K562 (cell line): ENCODE data around the gene CLEC4C. TPM values are rescaled to one million over a fixed set of nuclear protein-coding genes. Genes with fewer than 3 reads are reported as not detected.

Source experiments
- KLF1 ChIP-seq: fragments of 450-650 bp; IDR thresholded peaks from 2 replicates; pipeline ENCODE4 v1.6.1; 2016; ENCODE audit warnings: missing genetic modification characterization, missing compliant biosample characterization
- ZNF384 ChIP-seq: IDR thresholded peaks from 2 replicates; pipeline ENCODE4 v1.6.1; 2012; ENCODE audit warnings: low read depth, low read length, improper control_type of control experiment
- ZNF76 ChIP-seq: fragments of 250-450 bp; sonication (Bioruptor Pico); IDR thresholded peaks from 2 replicates; pipeline ENCODE4 v1.4.0; 2020; ENCODE audit warnings: mild to moderate bottlenecking, moderate library complexity, borderline replicate concordance
- polyA plus RNA-seq, 8 experiments: library from polyadenylated mRNA; depleted of rRNA in 4 of 8; stranded (reverse) in 5 of 8; unstranded in 3 of 8; fragments of >200 nt; fragmentation: Nextera tagmentation in 2 of 8; fragmentation: Illumina TruSeq in 1 of 8; extraction: Ambion mirVana in 2 of 8; extraction: Trizol in 1 of 8; gene quantifications; 2 replicates each; pipeline versions ENCODE4 v1.2.1 to v1.2.3, GENCODE V29; 2011 to 2014; ENCODE audit warnings: inconsistent platforms in 1 of 8, missing spikeins in 1 of 8
- total RNA-seq, 7 experiments: library from RNA; depleted of rRNA in 6 of 7; stranded (reverse); fragments of >200 nt in 6 of 7; fragmentation: Illumina TruSeq in 2 of 7; extraction: Trizol in 2 of 7; gene quantifications; 2 replicates each; pipeline versions ENCODE4 v1.2.1 to v1.2.3, GENCODE V29; 2011 to 2021; ENCODE audit warnings: low replicate concordance in 1 of 7
- TF ChIP-seq, protein P1 (sequence below), 2 experiments: fragments of 450-650 bp; formaldehyde crosslinking in 1 of 2; IDR thresholded peaks; 2 replicates each; pipeline versions ENCODE4 v1.4.0 to v1.6.1; 2014 to 2020; ENCODE audit warnings: mild to moderate bottlenecking in 2 of 2, borderline replicate concordance in 1 of 2, low read depth in 1 of 2
- TF ChIP-seq, protein P2 (sequence below): fragments of 200-800 bp; sonication (Bioruptor generic); IDR thresholded peaks from 2 replicates; pipeline ENCODE4 v1.6.1; 2016; ENCODE audit warnings: missing genetic modification characterization, missing compliant biosample characterization

The CLEC4C gene
- total and polyA plus RNA-seq, 9 of the 15 experiments (the other 6 are each of a cell fraction or from before 2014, with no cell fraction given), result not detected

DNA sequence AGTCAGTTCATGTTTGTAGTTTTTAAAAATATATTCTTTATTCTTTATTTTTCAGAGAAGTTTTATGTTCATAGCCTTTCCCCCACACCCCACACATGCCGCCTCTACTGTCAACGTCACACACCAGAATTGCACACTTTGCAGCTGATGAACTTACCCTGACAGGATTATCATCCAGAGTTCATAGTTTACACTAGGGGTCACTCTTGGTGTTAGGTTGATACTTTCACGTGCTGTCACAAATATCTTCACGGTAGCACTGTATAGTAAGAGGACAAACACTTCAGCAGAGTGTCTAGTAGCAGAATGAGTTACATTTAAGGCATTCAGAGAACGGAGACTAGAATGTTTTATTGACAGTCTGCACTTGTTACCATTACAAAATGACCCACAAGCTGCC is 30.8 kb downstream of the CLEC4C start (continued):
- TF ChIP-seq, protein P1, sequence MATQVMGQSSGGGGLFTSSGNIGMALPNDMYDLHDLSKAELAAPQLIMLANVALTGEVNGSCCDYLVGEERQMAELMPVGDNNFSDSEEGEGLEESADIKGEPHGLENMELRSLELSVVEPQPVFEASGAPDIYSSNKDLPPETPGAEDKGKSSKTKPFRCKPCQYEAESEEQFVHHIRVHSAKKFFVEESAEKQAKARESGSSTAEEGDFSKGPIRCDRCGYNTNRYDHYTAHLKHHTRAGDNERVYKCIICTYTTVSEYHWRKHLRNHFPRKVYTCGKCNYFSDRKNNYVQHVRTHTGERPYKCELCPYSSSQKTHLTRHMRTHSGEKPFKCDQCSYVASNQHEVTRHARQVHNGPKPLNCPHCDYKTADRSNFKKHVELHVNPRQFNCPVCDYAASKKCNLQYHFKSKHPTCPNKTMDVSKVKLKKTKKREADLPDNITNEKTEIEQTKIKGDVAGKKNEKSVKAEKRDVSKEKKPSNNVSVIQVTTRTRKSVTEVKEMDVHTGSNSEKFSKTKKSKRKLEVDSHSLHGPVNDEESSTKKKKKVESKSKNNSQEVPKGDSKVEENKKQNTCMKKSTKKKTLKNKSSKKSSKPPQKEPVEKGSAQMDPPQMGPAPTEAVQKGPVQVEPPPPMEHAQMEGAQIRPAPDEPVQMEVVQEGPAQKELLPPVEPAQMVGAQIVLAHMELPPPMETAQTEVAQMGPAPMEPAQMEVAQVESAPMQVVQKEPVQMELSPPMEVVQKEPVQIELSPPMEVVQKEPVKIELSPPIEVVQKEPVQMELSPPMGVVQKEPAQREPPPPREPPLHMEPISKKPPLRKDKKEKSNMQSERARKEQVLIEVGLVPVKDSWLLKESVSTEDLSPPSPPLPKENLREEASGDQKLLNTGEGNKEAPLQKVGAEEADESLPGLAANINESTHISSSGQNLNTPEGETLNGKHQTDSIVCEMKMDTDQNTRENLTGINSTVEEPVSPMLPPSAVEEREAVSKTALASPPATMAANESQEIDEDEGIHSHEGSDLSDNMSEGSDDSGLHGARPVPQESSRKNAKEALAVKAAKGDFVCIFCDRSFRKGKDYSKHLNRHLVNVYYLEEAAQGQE (IDR thresholded peaks at IDR 0.05; ENCODE audit: borderline replicate concordance), result peak; percentile 49; the same call in 1 of the 2 replicates
- TF ChIP-seq, protein P1 (CRISPR knock-in tag; IDR thresholded peaks at IDR 0.05; ENCODE audit: low read depth), result no peak
- TF ChIP-seq, protein P2, sequence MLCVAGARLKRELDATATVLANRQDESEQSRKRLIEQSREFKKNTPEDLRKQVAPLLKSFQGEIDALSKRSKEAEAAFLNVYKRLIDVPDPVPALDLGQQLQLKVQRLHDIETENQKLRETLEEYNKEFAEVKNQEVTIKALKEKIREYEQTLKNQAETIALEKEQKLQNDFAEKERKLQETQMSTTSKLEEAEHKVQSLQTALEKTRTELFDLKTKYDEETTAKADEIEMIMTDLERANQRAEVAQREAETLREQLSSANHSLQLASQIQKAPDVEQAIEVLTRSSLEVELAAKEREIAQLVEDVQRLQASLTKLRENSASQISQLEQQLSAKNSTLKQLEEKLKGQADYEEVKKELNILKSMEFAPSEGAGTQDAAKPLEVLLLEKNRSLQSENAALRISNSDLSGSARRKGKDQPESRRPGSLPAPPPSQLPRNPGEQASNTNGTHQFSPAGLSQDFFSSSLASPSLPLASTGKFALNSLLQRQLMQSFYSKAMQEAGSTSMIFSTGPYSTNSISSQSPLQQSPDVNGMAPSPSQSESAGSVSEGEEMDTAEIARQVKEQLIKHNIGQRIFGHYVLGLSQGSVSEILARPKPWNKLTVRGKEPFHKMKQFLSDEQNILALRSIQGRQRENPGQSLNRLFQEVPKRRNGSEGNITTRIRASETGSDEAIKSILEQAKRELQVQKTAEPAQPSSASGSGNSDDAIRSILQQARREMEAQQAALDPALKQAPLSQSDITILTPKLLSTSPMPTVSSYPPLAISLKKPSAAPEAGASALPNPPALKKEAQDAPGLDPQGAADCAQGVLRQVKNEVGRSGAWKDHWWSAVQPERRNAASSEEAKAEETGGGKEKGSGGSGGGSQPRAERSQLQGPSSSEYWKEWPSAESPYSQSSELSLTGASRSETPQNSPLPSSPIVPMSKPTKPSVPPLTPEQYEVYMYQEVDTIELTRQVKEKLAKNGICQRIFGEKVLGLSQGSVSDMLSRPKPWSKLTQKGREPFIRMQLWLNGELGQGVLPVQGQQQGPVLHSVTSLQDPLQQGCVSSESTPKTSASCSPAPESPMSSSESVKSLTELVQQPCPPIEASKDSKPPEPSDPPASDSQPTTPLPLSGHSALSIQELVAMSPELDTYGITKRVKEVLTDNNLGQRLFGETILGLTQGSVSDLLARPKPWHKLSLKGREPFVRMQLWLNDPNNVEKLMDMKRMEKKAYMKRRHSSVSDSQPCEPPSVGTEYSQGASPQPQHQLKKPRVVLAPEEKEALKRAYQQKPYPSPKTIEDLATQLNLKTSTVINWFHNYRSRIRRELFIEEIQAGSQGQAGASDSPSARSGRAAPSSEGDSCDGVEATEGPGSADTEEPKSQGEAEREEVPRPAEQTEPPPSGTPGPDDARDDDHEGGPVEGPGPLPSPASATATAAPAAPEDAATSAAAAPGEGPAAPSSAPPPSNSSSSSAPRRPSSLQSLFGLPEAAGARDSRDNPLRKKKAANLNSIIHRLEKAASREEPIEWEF, result no peak
- TF ChIP-seq KLF1 (tag) (no peak), ZNF384 (no peak), ZNF76 (no peak)
